Measurements from ENCODE around the gene EPYC. TPM values are rescaled to one million over a fixed set of nuclear protein-coding genes. Genes with fewer than 3 reads are reported as not detected.

Gene EPYC
- total and polyA plus RNA-seq, 10 of the 15 experiments (the other 5 are each of a cell fraction or from before 2014, with no cell fraction given): not detected

GRCh38 chr12:90977224-90977623, 27.5 kb downstream of the EPYC start (continued):
- no peak for TF ChIP-seq POU2F2 (IDR thresholded peaks at IDR 0.05; ENCODE audit: borderline replicate concordance, low read depth, low read length)
- TF ChIP-seq E2F8 (IDR thresholded peaks at IDR 0.05; ENCODE audit: low read depth, partially characterized antibody): no peak
- no peak for TF ChIP-seq SIN3A (IDR thresholded peaks at IDR 0.05; ENCODE audit: low read depth, low read length)
- TF ChIP-seq MEF2A (IDR thresholded peaks at IDR 0.05; ENCODE audit: insufficient read depth, low read depth, low read length): no peak
- no peak for TF ChIP-seq EGR1 (IDR thresholded peaks at IDR 0.05; ENCODE audit: borderline replicate concordance in 1 of 2, low read depth in 2 of 2, low read length in 2 of 2)
- TF ChIP-seq KDM1A (IDR thresholded peaks at IDR 0.05; ENCODE audit: borderline replicate concordance): no peak
- no peak for TF ChIP-seq MLLT1 (IDR thresholded peaks at IDR 0.05)

DNA sequence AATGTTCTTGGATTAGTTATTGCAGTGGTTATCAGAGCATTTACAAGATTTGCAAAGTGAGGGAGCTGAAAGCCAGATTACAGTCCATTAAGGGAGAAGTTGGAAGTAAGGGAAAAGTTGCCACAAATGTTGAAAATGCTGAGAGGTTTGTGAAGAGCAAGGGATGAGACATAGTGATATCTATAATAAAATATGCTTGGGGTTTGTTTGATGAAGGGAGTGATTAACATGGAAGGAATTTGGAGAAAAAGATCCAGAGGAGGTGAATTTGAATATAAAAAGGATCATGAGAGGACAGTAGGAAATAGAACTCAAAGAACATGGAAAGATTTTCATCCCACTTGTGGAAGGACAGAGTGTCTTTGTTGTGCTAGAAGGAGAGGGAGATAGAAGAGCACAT, 30.5 kb downstream of the EPYC start:
- DNase-seq (ENCODE audit: low read depth, low spot score) (no peak), FAIRE-seq (no peak), ATAC-seq (no peak)
- no peak overlapping the region for H2AFZ ChIP-seq (ENCODE audit: control insufficient read depth, low read depth, low read length)
- SMC1A ChIA-PET (ENCODE audit: uncharacterized antibody, unreplicated experiment): no interaction called here
- H3K36me3 ChIP-seq (ENCODE audit: control insufficient read depth in 2 of 2, insufficient read depth in 2 of 2, low read length in 1 of 2): no peaks in the 10 kb centered on the region
- BruUV-seq (replicated peaks): no TSS peak
- intact Hi-C loops (cut with micrococcal nuclease; ENCODE audit: unreplicated experiment): no loop called here
- no peak overlapping the region for H3K27ac ChIP-seq (ENCODE audit: control insufficient read depth, insufficient read depth)
- no peaks in the 10 kb centered on the region for H3K9me3 ChIP-seq (replicated peaks; ENCODE audit: control insufficient read depth, insufficient read depth, low read length)
- no peak overlapping the region for H3K4me3 ChIP-seq
- H3K4me1 ChIP-seq (ENCODE audit: control insufficient read depth, insufficient read depth, low read length): no peaks in the 10 kb centered on the region
- no peak overlapping the region for H3K9ac ChIP-seq (ENCODE audit: control insufficient read depth, insufficient read depth, low read length)
- no peaks in the 10 kb centered on the region for H3K79me2 ChIP-seq (ENCODE audit: control insufficient read depth, insufficient read depth, low read length)
- RAD21 ChIA-PET (ENCODE audit: unreplicated experiment): no interaction called here
- H4K20me1 ChIP-seq (ENCODE audit: control insufficient read depth, insufficient read depth): no peaks in the 10 kb centered on the region
- POLR2A ChIA-PET: no interaction called here
- in situ Hi-C loops (cut with MboI): no loop called here
- H3K4me2 ChIP-seq (ENCODE audit: control insufficient read depth, insufficient read depth): no peak overlapping the region
- CTCF ChIA-PET: interaction anchor here (0.6 to 2.8 kb wide), 5 partner anchors 35 to 566 kb away, joined by 3 to 12 read pairs (median 4); no protein-coding TSS in a partner anchor
- no peaks in the 10 kb centered on the region for H3K27me3 ChIP-seq (replicated peaks in 1 of 2; ENCODE audit: control insufficient read depth in 2 of 2, insufficient read depth in 2 of 2, low read length in 1 of 2)
- no peak for TF ChIP-seq IKZF1 (conservative IDR thresholded peaks at IDR 0.05)
- TF ChIP-seq USF1 (IDR thresholded peaks at IDR 0.05; ENCODE audit: borderline replicate concordance, extremely low read length, insufficient read depth, low read depth, low read length): no peak
- no peak for TF ChIP-seq HDAC2 (IDR thresholded peaks at IDR 0.05)
- TF ChIP-seq YY1 (IDR thresholded peaks at IDR 0.05; ENCODE audit: low read depth, low read length): no peak
- TF ChIP-seq CHD4 (IDR thresholded peaks at IDR 0.05): no peak
- no peak for TF ChIP-seq EGR1 (IDR thresholded peaks at IDR 0.05; ENCODE audit: borderline replicate concordance in 1 of 2, low read depth in 2 of 2, low read length in 2 of 2)
- no peak for TF ChIP-seq LARP7 (IDR thresholded peaks at IDR 0.05)
- TF ChIP-seq IRF5 (IDR thresholded peaks at IDR 0.05; ENCODE audit: borderline replicate concordance): no peak
- no peak for TF ChIP-seq NBN (IDR thresholded peaks at IDR 0.05)
- TF ChIP-seq TAF1 (IDR thresholded peaks at IDR 0.05; ENCODE audit: borderline replicate concordance, low read depth, low read length): no peak
